LNCAP (cell line): ENCODE measurements around the gene SLC22A23.

ENCODE experiments used
- CTCF ChIP-seq: fragments of 450-650 bp; IDR thresholded peaks from 2 replicates; pipeline ENCODE4 v1.5.1; 2017; ENCODE audit warnings: mild to moderate bottlenecking

The SLC22A23 gene

DNA sequence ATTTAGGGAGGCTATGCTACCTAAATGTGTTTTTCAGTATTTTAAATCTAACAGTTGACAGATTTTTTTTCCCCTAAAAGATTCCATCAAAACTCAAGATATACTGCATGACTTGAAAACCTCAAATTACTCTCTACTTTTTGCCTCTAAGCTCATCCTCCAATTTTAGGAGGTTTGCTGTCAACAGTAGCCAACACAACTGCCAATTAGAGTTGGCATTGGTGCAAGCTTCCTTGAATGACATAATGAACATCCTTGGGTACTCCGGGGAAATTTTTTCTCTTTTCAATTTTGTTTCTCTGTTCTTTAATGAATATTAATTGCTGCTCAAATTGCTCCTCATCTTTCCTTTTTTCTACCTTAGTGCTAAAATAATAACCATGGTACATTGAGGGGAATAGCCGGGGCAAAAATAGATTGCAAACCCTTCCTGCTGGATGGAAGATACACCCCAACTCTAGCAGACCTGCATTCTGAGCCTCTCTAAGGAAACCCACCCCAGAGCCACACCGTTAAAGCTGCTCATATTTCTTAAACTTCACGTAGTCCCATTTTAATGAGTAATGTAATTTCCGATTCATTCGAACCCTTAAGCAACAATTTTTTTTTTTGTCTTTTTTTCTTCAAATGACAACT is 34.3 kb downstream of the SLC22A23 start:
- TF ChIP-seq CTCF, result no peak

DNA sequence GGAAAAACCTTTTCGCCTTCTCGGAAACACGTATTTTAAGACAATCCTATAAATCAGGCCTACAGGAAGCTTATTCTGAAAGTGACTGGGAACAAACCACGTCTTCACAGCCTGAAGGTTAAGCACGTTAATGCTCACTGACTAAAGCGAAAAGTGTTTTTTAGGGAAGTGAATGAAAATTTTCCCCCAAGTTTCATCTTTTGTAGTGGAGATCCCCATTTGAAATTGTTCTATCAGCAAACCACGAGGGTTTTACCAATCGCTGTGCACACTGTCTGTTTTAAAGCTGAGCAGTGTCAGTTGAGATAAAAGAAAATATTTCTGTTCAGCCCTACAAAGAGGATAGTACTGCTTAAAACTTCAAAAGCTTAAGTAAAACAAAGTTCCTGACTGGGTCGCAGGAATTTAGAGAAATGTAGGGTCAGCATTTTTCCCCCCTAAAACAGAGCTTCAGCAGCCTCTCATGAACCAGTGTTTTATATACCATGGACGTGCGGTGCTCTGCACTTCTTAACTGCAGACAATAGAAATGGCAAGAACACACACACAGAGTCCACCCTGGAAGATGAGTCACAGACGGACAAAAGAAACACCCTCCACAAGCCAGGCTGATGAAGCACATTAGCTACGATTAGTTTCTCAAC is 34.9 kb downstream of the SLC22A23 start:
- no peak for TF ChIP-seq CTCF

DNA sequence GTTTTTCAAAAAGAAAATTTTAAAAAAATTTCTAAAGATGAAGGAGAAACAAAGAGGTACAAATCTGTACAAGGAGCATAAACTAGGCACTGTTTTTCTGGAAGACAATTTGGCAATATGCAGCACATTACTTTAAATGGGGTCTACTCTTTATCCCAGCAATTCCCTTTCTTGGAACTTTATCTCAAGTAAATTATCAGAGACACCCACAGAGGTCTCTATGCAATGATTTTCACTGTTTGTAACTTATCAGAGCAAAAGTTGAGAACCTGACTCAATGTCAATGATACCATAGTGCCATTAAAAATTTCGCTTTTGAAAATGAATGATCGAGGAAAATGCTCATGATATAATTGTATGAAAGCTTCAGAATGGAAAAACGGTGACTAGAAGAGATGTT is 35.7 kb downstream of the SLC22A23 start:
- no peak for TF ChIP-seq CTCF

DNA sequence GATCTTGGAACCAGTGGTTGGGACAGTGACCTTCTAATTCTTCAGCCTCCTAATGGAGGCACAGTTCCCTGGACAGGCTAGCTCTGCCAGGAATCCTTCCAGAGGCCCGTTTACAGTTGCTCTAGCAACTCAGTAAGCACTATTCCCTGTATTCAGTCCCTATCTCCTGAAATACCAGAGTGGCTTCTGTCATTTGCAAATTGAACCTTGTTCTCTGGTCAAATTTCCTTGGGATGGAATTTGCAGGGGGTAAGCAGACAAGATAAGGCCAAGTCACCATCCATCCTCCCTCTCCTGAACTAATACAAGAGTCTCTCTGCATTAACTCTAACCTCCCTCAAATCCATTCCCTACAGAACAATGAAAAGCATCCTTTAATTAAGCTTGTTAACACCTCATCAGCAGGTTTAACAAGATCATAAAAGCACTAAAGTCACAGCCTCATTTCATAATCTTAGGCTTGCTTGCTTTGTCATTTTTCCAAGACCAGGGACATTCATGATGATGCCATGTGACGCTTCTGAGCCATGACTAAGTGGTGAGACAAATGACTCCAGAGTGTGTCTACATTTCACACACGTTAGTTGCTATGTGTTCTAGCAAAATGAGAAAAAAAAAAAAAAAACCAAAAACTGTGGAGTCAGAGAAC is 37.1 kb downstream of the SLC22A23 start:
- no peak for TF ChIP-seq CTCF

DNA sequence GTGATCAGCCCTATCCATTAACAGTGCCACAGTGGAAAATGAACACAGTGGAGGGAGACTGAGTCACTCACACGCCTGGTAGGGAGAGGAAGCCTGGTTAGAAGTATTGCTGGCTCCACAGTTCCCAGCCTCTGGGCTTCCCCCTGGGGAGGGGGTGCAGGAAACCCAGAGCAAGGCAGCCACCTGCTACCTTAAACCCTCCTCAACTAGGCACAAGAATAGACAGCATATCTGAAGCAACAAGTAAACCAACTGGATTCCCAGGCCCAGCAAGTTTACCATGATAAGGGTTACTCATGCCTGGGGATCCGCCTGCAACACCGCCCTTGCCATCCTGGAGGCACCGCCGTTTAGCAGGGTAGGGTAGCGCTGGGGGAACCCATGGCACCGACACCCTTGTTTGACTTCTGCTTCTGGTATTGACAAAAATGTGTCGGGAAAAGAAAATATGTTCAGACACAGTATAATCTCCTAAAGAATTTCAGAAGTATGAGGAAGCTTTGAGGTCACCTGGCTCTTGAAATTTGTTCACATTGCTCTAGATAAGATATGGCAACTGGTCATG is 38.3 kb downstream of the SLC22A23 start:
- no peak for TF ChIP-seq CTCF

DNA sequence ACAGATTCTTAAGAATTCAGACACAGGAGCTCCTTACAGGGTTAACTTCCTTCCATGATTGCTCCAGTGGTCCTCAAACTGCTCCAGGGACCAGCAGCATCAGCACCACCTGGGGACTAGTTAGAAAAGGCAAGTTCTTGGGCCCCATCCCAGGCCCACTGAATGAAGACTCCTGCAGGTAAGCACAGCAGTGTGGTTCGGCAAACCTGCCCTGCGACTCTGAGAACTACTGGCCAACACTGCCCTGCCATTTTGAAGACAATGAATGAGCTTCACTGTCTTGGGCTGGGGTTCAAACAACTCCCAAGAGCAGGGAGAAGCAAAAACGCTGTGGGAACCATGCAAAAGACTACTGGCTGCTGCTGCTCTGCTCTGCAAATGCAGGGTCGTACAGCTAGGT is 39.4 kb downstream of the SLC22A23 start:
- TF ChIP-seq CTCF, result no peak

DNA sequence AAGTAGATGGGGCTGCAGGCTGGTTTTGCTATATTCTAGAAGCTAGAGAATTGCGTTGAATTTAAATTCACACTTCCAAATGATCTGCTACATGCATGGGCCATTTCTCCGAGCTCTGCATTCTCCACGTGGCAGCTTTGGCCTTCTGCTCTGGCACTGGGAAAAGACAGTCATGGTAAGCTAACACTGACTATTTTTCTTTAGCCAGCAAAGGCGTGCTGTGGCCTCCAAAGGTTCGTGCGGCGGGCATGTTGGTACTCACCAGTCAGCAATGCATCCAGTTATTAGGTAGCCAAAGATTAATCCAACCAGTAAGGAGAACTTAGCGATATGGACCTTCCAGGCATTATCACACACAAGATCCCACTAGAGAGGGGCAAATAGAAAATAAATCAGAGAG is 41.4 kb downstream of the SLC22A23 start:
- TF ChIP-seq CTCF, result no peak
